Fibroblast of peridontal ligament (primary cell): ENCODE results near the gene CYP1A2.

Experiments
- DNase-seq: peaks from one replicate; pipeline ENCODE4 v3.0.0-alpha.2; 2010; ENCODE audit errors: extremely low read depth

CYP1A2 gene

GRCh38 chr15:74788683-74789151, 40.1 kb downstream of the CYP1A2 start:
- no peak for DNase-seq

GRCh38 chr15:74789171-74789631, 40.6 kb downstream of the CYP1A2 start:
- no peak for DNase-seq

GRCh38 chr15:74789741-74790079, 41.1 kb downstream of the CYP1A2 start:
- DNase-seq, result no peak

- peak; percentile 75 for DNase-seq
These were observed 41.7 kb downstream of the CYP1A2 start for GRCh38 chr15:74790080-74790916.

- DNase-seq, result no peak
These were observed 42.4 kb downstream of the CYP1A2 start for GRCh38 chr15:74791007-74791406.

- no peak for DNase-seq
These were observed 43.0 kb downstream of the CYP1A2 start for GRCh38 chr15:74791667-74792066.

- DNase-seq, result no peak
These were observed 43.8 kb downstream of the CYP1A2 start for GRCh38 chr15:74792227-74793016.

GRCh38 chr15:74793135-74794028, 44.7 kb downstream of the CYP1A2 start:
- no peak for DNase-seq

- no peak for DNase-seq
These were observed 45.8 kb downstream of the CYP1A2 start for GRCh38 chr15:74794248-74794969.

- DNase-seq, result no peak
These were observed 46.3 kb downstream of the CYP1A2 start for GRCh38 chr15:74794970-74795349.

- DNase-seq, result no peak
These were observed 47.5 kb downstream of the CYP1A2 start for GRCh38 chr15:74795966-74796625.

- no peak for DNase-seq
These were observed 50.0 kb downstream of the CYP1A2 start for GRCh38 chr15:74798388-74799254.

- no peak for DNase-seq
These were observed 50.7 kb downstream of the CYP1A2 start for GRCh38 chr15:74799255-74799855.

- peak; percentile 57 for DNase-seq
These were observed 51.4 kb downstream of the CYP1A2 start for GRCh38 chr15:74799856-74800558.

GRCh38 chr15:74800559-74801094, 52.0 kb downstream of the CYP1A2 start:
- no peak for DNase-seq

- no peak for DNase-seq
These were observed 52.8 kb downstream of the CYP1A2 start for GRCh38 chr15:74801311-74801997.

- DNase-seq, result no peak
These were observed 53.6 kb downstream of the CYP1A2 start for GRCh38 chr15:74802290-74802689.
